PC-3 (cell line): ENCODE results near the gene UQCC3.

ENCODE experiments used
- EZH2phosphoT487 ChIP-seq: fragments of 300-600 bp; sonication (generic); IDR thresholded peaks from 2 replicates; pipeline ENCODE4 v1.6.1; 2018; ENCODE audit warnings: mild to moderate bottlenecking, antibody characterized with exemption, low read length, borderline replicate concordance
- TF ChIP-seq, protein P1 (sequence below): fragments of 300-600 bp; sonication (generic); conservative IDR thresholded peaks from 2 replicates; pipeline ENCODE4 v1.5.1; 2017; ENCODE audit warnings: antibody characterized with exemption, low read depth, mild to moderate bottlenecking, low read length

DNA sequence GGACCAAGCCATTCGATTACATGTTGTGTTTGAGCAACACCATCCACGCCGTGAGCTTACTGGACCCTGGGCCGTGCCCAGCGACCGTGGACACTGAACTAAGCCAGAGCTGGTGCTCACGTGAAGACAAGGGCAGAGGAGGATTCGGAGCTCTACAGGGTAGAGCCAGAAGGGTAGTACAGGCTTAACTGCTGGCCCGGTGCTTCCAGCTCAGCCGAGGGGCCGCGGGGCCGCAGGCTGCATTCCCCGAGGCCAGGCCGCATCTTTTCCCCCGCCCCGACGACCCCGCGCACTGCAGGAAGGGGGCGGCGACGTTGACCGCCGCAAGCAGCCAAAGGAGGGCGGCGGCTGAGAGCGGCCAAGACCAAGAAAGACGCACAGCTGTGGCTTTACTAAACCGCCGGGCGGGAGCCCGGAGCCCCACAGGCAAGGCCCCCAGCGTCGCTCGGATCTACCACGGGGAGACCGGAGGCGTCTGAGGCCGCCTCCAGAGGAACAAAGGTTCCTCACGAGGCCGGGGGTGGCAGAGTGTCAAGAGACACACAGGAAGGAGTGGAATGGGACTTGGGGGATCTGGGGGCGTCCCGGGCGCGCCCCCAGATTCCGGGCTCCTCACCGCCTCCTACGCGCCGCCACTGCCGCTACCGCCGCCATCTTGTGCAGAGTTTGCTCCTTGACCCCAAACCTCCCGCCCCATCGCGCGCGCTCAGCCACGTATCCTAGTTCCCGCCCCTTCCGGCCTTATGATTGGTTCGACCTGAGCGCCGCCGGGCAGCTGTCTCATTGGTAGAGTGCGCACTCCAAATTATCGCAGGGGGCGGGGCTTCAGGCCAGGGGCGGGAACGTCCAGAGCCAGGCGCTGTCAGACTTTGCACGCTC, 25.3 kb upstream of the UQCC3 start, which contains the start of gene GANAB:
- TF ChIP-seq, protein P1, sequence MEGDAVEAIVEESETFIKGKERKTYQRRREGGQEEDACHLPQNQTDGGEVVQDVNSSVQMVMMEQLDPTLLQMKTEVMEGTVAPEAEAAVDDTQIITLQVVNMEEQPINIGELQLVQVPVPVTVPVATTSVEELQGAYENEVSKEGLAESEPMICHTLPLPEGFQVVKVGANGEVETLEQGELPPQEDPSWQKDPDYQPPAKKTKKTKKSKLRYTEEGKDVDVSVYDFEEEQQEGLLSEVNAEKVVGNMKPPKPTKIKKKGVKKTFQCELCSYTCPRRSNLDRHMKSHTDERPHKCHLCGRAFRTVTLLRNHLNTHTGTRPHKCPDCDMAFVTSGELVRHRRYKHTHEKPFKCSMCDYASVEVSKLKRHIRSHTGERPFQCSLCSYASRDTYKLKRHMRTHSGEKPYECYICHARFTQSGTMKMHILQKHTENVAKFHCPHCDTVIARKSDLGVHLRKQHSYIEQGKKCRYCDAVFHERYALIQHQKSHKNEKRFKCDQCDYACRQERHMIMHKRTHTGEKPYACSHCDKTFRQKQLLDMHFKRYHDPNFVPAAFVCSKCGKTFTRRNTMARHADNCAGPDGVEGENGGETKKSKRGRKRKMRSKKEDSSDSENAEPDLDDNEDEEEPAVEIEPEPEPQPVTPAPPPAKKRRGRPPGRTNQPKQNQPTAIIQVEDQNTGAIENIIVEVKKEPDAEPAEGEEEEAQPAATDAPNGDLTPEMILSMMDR, result no peak
- TF ChIP-seq EZH2phosphoT487, result no peak
